Karpas-422 (cell line): ENCODE data around the gene MPP4. TPM values are rescaled to one million over a fixed set of nuclear protein-coding genes. Genes with fewer than 3 reads are reported as not detected.
"Not testable (repeated sequence)": the region's sequence is repeated elsewhere in the genome, so short reads cannot be mapped to it uniquely, and the experiment has no call there.

Experiments used
- DNase-seq: peaks from one replicate; pipeline ENCODE4 v3.0.0-alpha.2; 2015
- H2AFZ ChIP-seq: fragments of 200-600 bp; sonication (generic); 2 replicates; pipeline ENCODE4 v1.6.1; 2014; ENCODE audit warnings: antibody characterized with exemption, low read length, mixed read lengths
- H3K27ac ChIP-seq: fragments of 200-600 bp; sonication (generic); 2 replicates; pipeline ENCODE4 v1.5.1; 2014; ENCODE audit warnings: mild to moderate bottlenecking, low read length, moderate library complexity
- H3K27me3 ChIP-seq: fragments of 200-600 bp; sonication (generic); 2 replicates; pipeline ENCODE4 v1.6.1; 2014; ENCODE audit warnings: low read length, mixed read lengths
- H3K36me3 ChIP-seq: fragments of 200-600 bp; sonication (generic); 2 replicates; pipeline ENCODE4 v1.6.1; 2014; ENCODE audit warnings: low read length, mixed read lengths; ENCODE audit not compliant: insufficient read depth
- H3K4me1 ChIP-seq: fragments of 200-600 bp; sonication (generic); 2 replicates; pipeline ENCODE4 v1.6.1; 2014; ENCODE audit warnings: mild to moderate bottlenecking, low read length, mixed read lengths
- H3K4me2 ChIP-seq: fragments of 200-600 bp; sonication (generic); 2 replicates; pipeline ENCODE4 v1.6.1; 2014; ENCODE audit warnings: low read length, low read depth, mild to moderate bottlenecking; ENCODE audit not compliant: poor library complexity, severe bottlenecking
- H3K4me3 ChIP-seq: fragments of 200-600 bp; sonication (generic); 2 replicates; pipeline ENCODE4 v1.5.1; 2014; ENCODE audit warnings: mild to moderate bottlenecking, antibody characterized with exemption, low read length, mixed read lengths
- H3K79me2 ChIP-seq: fragments of 200-600 bp; sonication (generic); 2 replicates; pipeline ENCODE4 v1.6.1; 2014; ENCODE audit warnings: mild to moderate bottlenecking, low read length, mixed read lengths
- H3K9ac ChIP-seq: fragments of 200-600 bp; sonication (generic); 2 replicates; pipeline ENCODE4 v1.6.0; 2014; ENCODE audit warnings: low read length
- H3K9me2 ChIP-seq: fragments of 200-600 bp; sonication (generic), shearing (Covaris generic); replicated peaks from 2 replicates; pipeline ENCODE4 v1.6.0; 2014; ENCODE audit warnings: mild to moderate bottlenecking, low read length, moderate library complexity; ENCODE audit not compliant: insufficient read depth
- H3K9me3 ChIP-seq: fragments of 300-700, 200-600 bp; sonication (generic); 2 replicates; pipeline ENCODE4 v1.6.1; 2014; ENCODE audit warnings: low read length, mixed read lengths
- H4K20me1 ChIP-seq: fragments of 200-600 bp; sonication (generic); 2 replicates; pipeline ENCODE4 v1.6.1; 2014; ENCODE audit warnings: mild to moderate bottlenecking, antibody characterized with exemption, low read length, low read depth; ENCODE audit not compliant: insufficient read depth
- total RNA-seq: library from RNA; depleted of rRNA; stranded (reverse); fragments of >200 nt; shearing (Covaris generic); gene quantifications from 2 replicates; pipeline ENCODE4 v1.2.3, GENCODE V29; 2014; ENCODE audit warnings: low replicate concordance

The MPP4 gene
- total RNA-seq, 1 experiment from 2014 or later: 0.45 TPM

DNA sequence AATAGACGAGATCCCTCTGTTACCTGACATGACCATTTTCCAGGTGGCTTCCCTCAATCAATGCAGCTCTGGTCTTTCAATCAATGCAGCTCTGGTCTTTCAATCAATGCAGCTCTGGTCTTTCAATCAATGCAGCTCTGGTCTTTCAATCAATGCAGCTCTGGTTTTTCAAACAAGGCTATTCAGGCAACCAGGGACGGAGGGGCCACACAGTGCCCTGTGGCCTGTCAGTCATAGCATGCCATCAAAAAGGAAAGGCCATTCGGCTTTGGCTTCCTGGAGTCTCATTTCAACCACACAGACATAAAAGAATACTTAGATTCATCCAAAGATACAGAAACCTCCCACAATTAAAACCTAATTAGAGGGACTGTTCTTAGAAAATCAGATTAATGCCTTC lies 13.3 kb downstream of the MPP4 start:
- no peaks in the 10 kb centered on the region for H3K4me1 ChIP-seq
- no peaks in the 10 kb centered on the region for H4K20me1 ChIP-seq
- H2AFZ ChIP-seq: no peak overlapping the region
- H3K27me3 ChIP-seq: no peaks in the 10 kb centered on the region
- H3K79me2 ChIP-seq: no peaks in the 10 kb centered on the region
- no peaks in the 10 kb centered on the region for H3K9me2 ChIP-seq
- H3K27ac ChIP-seq: no peak overlapping the region
- H3K36me3 ChIP-seq: no peaks in the 10 kb centered on the region
- no peak overlapping the region for H3K4me2 ChIP-seq
- H3K4me3 ChIP-seq: no peak overlapping the region
- no peaks in the 10 kb centered on the region for H3K9me3 ChIP-seq
- no peak for DNase-seq
- no peak overlapping the region for H3K9ac ChIP-seq

DNA sequence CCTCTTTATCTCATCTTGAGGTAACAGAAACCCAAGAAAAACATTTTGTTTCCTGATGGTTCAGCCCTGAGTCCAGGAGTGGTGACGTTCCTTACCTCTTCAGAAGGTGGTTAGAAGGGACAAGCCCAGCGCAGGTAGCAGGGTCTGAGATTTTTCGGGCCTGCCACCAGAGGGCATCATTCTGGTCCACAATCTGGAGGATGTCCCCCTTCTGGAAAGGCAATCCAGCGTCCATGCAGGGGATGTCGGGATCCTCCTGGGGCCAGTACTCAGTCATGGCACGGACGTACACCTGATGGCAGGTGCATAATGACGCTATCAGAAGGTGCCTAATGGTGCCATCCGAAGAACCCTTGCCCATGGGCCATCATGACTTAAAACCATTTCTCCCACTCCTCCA lies 17.7 kb downstream of the MPP4 start:
- Histone ChIP-seq H3K9me2 (no peaks in the 10 kb centered on the region), H3K79me2 (no peaks in the 10 kb centered on the region), H3K9me3 (no peaks in the 10 kb centered on the region), H3K4me3 (no peak overlapping the region), H4K20me1 (no peaks in the 10 kb centered on the region), H3K4me1 (no peaks in the 10 kb centered on the region), H3K27ac (no peak overlapping the region), H3K36me3 (no peaks in the 10 kb centered on the region), H2AFZ (no peak overlapping the region), H3K4me2 (no peak overlapping the region), H3K27me3 (no peaks in the 10 kb centered on the region), H3K9ac (no peak overlapping the region)
- peak; percentile 66 for DNase-seq

DNA sequence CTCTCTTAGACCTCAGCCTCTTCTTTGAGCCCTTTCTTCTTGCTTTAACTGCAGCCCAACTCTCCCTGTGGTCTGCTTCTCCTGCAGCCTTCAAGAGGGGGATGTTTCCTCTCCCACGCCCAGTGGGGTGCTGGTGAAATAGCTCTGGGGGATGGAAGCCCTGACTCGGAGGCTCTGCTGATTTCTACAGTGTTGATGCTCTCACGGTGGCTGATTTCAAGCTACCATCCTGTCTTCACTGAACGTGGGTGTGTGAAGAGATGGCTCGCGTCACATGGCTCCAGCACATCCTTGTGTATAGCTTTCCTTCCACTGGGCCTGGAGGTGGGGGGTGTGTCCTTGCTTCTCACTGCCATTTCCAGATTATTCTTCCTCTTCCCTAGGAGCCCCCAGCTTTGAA lies 20.0 kb downstream of the MPP4 start:
- no peak overlapping the region for H3K4me2 ChIP-seq
- H2AFZ ChIP-seq: no peak overlapping the region
- no peaks in the 10 kb centered on the region for H3K4me1 ChIP-seq
- no peak overlapping the region for H3K9ac ChIP-seq
- H3K79me2 ChIP-seq: no peaks in the 10 kb centered on the region
- H3K9me3 ChIP-seq: no peaks in the 10 kb centered on the region
- H3K27ac ChIP-seq: no peak overlapping the region
- H3K9me2 ChIP-seq: no peaks in the 10 kb centered on the region
- H3K27me3 ChIP-seq: no peaks in the 10 kb centered on the region
- no peak overlapping the region for H3K4me3 ChIP-seq
- H3K36me3 ChIP-seq: no peaks in the 10 kb centered on the region
- no peak for DNase-seq
- no peaks in the 10 kb centered on the region for H4K20me1 ChIP-seq

DNA sequence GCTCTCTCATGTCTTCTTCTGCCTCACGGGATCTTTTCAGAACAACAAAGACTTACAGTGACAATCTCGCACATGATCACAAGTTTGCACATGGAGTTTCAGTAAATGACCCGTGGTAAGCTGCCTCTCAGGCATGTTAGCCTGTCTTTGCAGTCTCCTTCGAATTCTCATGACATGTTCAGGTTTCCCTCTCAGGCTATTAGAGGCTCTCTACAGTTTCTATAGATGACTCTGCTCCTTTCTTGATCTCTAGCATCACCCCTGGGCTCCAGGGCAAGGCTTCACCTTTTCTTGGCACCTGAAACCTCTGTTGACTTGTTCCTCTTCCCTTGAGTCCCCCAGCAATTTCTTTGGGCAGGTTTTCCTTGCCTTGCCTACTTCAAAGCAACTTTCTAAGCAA lies 23.0 kb downstream of the MPP4 start:
- no peaks in the 10 kb centered on the region for H3K4me1 ChIP-seq
- DNase-seq: no peak
- no peaks in the 10 kb centered on the region for H3K79me2 ChIP-seq
- no peaks in the 10 kb centered on the region for H3K9me2 ChIP-seq
- H3K4me2 ChIP-seq: no peak overlapping the region
- H3K9me3 ChIP-seq: no peaks in the 10 kb centered on the region
- H4K20me1 ChIP-seq: no peaks in the 10 kb centered on the region
- H2AFZ ChIP-seq: no peak overlapping the region
- H3K27ac ChIP-seq: no peak overlapping the region
- H3K27me3 ChIP-seq: no peaks in the 10 kb centered on the region
- H3K4me3 ChIP-seq: no peak overlapping the region
- no peak overlapping the region for H3K9ac ChIP-seq
- no peaks in the 10 kb centered on the region for H3K36me3 ChIP-seq

DNA sequence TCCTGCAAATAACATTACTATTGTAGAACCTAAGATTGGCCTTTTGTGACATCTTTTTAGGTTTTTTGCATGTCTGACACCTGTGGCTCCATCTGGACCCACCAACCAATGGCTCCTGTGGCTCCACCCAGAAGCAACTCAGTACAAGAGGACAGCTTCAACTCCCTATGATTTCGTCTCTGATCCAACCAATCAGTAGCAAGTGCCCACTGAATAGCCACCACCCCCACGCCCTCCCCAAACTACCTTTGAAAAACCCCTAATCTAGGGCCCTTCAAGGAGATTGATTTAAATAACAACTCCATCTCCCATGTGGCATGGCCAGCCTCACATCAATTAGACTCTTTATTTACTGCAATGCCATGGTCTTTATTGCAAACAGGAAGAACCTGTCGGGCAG lies 23.6 kb downstream of the MPP4 start:
- DNase-seq: no peak
- no peaks in the 10 kb centered on the region for H3K4me1 ChIP-seq
- H3K9me2 ChIP-seq: no peaks in the 10 kb centered on the region
- H3K9me3 ChIP-seq: no peaks in the 10 kb centered on the region
- H3K79me2 ChIP-seq: no peaks in the 10 kb centered on the region
- no peaks in the 10 kb centered on the region for H4K20me1 ChIP-seq
- no peak overlapping the region for H3K4me3 ChIP-seq
- no peak overlapping the region for H3K9ac ChIP-seq
- H3K27me3 ChIP-seq: no peaks in the 10 kb centered on the region
- H3K36me3 ChIP-seq: no peaks in the 10 kb centered on the region
- no peak overlapping the region for H3K27ac ChIP-seq
- H2AFZ ChIP-seq: no peak overlapping the region
- H3K4me2 ChIP-seq: no peak overlapping the region

DNA sequence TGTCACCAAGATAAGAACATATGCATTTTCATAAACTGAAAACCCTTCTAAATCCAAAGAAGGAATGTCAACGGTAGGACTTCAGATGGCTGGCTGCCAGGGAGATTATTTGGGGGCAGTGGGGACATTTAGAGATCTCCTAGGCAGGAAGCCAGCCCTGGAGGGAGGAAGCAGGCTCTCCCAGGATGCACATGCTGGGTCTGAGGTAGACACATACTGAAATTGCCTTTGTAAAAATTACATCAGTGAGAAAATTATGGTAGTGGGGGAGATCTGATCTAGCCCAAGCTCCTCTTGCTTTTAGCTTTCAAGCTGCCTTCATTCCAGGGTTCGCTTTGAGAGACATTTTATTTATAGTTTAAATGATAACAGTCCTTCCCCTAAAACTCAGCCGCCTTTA lies 24.1 kb downstream of the MPP4 start:
- Histone ChIP-seq H3K27ac (no peak overlapping the region), H3K27me3 (no peaks in the 10 kb centered on the region), H4K20me1 (no peaks in the 10 kb centered on the region)

DNA sequence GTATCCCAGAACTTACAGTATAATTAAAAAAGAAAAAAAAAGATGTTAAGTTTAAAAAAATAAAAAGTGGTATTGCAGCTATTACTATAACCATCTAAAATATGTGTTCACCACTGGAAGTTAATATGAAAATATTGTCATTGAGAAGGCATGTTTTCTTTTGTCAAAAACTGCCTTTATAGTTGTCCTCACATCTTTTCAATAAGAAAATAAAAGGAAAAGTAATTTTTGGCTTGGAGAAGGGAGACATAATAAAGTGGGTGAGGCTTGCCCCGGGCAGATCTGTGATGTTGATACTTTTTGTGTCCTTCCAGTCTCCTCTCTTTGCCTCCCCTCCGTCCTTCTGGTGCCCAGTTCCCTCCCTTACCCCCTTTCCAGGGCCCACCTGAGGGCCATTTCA lies 24.9 kb downstream of the MPP4 start:
- Histone ChIP-seq H3K27me3 (no peaks in the 10 kb centered on the region), H3K9me2 (no peaks in the 10 kb centered on the region), H3K36me3 (no peaks in the 10 kb centered on the region), H3K4me1 (no peaks in the 10 kb centered on the region), H4K20me1 (no peaks in the 10 kb centered on the region), H3K4me2 (no peak overlapping the region), H3K27ac (no peak overlapping the region), H3K79me2 (no peaks in the 10 kb centered on the region), H2AFZ (no peak overlapping the region), H3K9me3 (no peaks in the 10 kb centered on the region), H3K9ac (no peak overlapping the region), H3K4me3 (no peak overlapping the region)
- DNase-seq: no peak

More for the DNA sequence above, 24.1 kb downstream of the MPP4 start:
- H3K36me3 ChIP-seq: no peaks in the 10 kb centered on the region
- H3K4me2 ChIP-seq: no peak overlapping the region
- H3K9me3 ChIP-seq: no peaks in the 10 kb centered on the region
- DNase-seq: no peak
- H3K4me3 ChIP-seq: no peak overlapping the region
- H3K4me1 ChIP-seq: no peaks in the 10 kb centered on the region
- H3K9me2 ChIP-seq: no peaks in the 10 kb centered on the region
- H3K9ac ChIP-seq: no peak overlapping the region
- no peak overlapping the region for H2AFZ ChIP-seq
- H3K79me2 ChIP-seq: no peaks in the 10 kb centered on the region

DNA sequence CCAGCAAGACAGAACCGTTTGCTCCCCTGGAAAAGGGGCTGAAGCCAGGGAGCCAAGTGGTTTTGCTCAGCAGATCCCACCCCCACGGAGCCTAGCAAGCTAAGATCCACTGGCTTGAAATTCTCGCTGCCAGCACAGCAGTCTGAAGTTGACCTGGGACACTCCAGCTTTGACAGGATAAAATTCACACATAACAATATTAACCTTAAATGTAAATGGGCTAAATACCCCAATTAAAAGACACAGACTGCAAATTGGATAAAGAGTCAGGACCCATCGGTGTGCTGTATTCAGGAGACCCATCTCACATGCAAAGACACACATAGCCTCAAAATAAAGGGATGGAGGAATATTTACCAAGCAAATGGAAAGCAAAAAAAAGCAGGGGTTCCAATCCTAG lies 27.2 kb downstream of the MPP4 start:
- H3K9me3 ChIP-seq, H3K9me2 ChIP-seq, H3K4me3 ChIP-seq, H3K36me3 ChIP-seq, DNase-seq, H3K27me3 ChIP-seq, H3K79me2 ChIP-seq, H3K27ac ChIP-seq, H3K9ac ChIP-seq, H3K4me1 ChIP-seq, H4K20me1 ChIP-seq, H3K4me2 ChIP-seq, H2AFZ ChIP-seq: not testable (repeated sequence)

DNA sequence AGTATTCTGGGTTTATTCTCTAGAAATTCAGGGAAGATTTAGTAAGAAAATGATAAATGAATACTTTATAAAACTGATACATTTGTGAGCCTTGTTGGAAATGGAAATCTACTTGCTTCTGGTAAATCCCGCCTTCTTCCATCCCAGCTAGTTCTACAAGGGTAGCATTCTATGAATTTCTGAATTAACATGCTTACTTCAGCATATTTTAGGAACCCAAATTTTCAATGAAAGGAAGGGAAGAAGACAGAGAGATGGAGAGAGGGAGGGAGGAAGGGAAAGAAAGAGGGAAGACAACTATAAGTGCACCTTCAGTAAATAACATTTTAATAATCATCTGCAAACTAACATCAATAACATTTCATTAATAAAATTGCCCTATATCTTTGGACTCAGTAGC lies 28.6 kb downstream of the MPP4 start:
- Histone ChIP-seq H3K4me3 (no peak overlapping the region), H2AFZ (no peak overlapping the region), H3K4me2 (no peak overlapping the region), H3K9me2 (no peaks in the 10 kb centered on the region), H3K9ac (no peak overlapping the region), H3K36me3 (no peaks in the 10 kb centered on the region), H3K79me2 (no peaks in the 10 kb centered on the region), H4K20me1 (no peaks in the 10 kb centered on the region), H3K27ac (no peak overlapping the region), H3K4me1 (no peaks in the 10 kb centered on the region), H3K27me3 (no peaks in the 10 kb centered on the region), H3K9me3 (no peaks in the 10 kb centered on the region)
- no peak for DNase-seq
